ENCODE results near the gene PPP3CA.

GRCh38 chr4:101218894-101219293 lies 128.4 kb downstream of the PPP3CA start:
- no peak for TF ChIP-seq POLR2AphosphoS5 (IDR thresholded peaks at IDR 0.05)
- no peak for TF ChIP-seq CTCF (IDR thresholded peaks at IDR 0.05)
- no peak for TF ChIP-seq POLR2A (IDR thresholded peaks at IDR 0.05)
